HUES48 (cell line): ENCODE measurements around the gene GRM5.

Source experiments
- H3K27ac ChIP-seq: one replicate; pipeline ENCODE4 v1.7.0; 2013; ENCODE audit warnings: low read depth, low read length, inconsistent platforms
- H3K27me3 ChIP-seq: 2 replicates; pipeline ENCODE4 v1.6.1; 2013; ENCODE audit warnings: mild to moderate bottlenecking, low read length; ENCODE audit not compliant: control insufficient read depth, insufficient read depth
- H3K36me3 ChIP-seq: 2 replicates; pipeline ENCODE4 v1.6.1; 2013; ENCODE audit warnings: low read length; ENCODE audit not compliant: control insufficient read depth, insufficient read depth
- H3K4me1 ChIP-seq: 2 replicates; pipeline ENCODE4 v1.6.1; 2013; ENCODE audit warnings: mild to moderate bottlenecking, low read length; ENCODE audit not compliant: control insufficient read depth, insufficient read depth
- H3K4me3 ChIP-seq: 2 replicates; pipeline ENCODE4 v1.5.1; 2013; ENCODE audit warnings: mild to moderate bottlenecking, low read depth, low read length
- H3K9ac ChIP-seq: 2 replicates; pipeline ENCODE4 v1.6.1; 2013; ENCODE audit warnings: mild to moderate bottlenecking, low read depth, low read length, moderate library complexity
- H3K9me3 ChIP-seq: 2 replicates; pipeline ENCODE4 v1.6.1; 2013; ENCODE audit warnings: low read length; ENCODE audit not compliant: control insufficient read depth, insufficient read depth

GRM5 gene

DNA sequence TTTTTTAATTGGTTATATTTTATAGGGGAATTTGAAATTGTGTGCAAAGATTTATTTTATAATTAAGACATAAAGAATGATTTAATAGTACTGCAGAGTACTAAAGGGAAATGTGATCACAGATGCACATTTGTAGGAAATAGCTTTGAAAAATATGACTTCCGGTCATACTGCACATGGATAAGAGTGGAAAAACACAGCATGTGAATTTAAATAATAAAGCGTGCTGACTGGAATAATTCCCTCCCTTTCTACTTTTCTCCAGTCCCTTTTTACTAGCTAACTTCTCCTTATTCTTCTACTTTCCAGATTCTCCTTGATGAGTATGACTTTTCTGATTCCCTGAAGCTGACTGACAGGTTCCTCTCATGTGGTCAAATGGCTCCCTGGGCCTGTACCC, 489.9 kb downstream of the GRM5 start:
- H3K27me3 ChIP-seq, result no peaks in the 10 kb centered on the region
- H3K9me3 ChIP-seq, result no peaks in the 10 kb centered on the region
- H3K36me3 ChIP-seq, result no peaks in the 10 kb centered on the region
- no peaks in the 10 kb centered on the region for H3K4me1 ChIP-seq
- no peak overlapping the region for H3K4me3 ChIP-seq
- no peak overlapping the region for H3K27ac ChIP-seq
- H3K9ac ChIP-seq, result no peak overlapping the region

- no peak overlapping the region for H3K9ac ChIP-seq
- H3K27ac ChIP-seq, result no peak overlapping the region
- no peaks in the 10 kb centered on the region for H3K9me3 ChIP-seq
- H3K36me3 ChIP-seq, result no peaks in the 10 kb centered on the region
- no peak overlapping the region for H3K4me3 ChIP-seq
- peaks cover 9% of the 10 kb centered on the region; the same call in 1 of the 2 replicates for H3K4me1 ChIP-seq
- H3K27me3 ChIP-seq, result no peaks in the 10 kb centered on the region
These were observed 496.4 kb downstream of the GRM5 start for GRCh38 chr11:88569342-88569741.

DNA sequence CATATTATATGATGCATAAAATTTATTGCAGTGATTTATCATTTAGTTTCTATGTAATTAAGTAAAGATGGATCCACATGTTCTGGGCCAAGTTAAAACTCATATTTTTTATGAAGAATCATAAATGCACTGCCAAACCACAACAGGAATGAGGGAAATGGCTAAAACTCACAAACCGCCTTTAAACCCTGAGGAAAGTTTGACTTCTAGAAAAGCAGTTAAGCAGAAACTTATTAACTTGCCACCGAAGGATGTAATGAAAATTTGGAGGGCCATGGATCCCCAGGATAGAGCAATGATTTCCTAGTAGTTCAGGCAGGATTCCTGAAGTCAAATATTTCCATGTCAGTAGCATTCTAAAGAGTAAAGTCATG, 510.0 kb downstream of the GRM5 start:
- Histone ChIP-seq H3K27me3 (no peaks in the 10 kb centered on the region), H3K4me3 (no peak overlapping the region), H3K4me1 (peaks cover 9% of the 10 kb centered on the region), H3K36me3 (no peaks in the 10 kb centered on the region), H3K27ac (no peak overlapping the region), H3K9ac (no peak overlapping the region), H3K9me3 (no peaks in the 10 kb centered on the region)

DNA sequence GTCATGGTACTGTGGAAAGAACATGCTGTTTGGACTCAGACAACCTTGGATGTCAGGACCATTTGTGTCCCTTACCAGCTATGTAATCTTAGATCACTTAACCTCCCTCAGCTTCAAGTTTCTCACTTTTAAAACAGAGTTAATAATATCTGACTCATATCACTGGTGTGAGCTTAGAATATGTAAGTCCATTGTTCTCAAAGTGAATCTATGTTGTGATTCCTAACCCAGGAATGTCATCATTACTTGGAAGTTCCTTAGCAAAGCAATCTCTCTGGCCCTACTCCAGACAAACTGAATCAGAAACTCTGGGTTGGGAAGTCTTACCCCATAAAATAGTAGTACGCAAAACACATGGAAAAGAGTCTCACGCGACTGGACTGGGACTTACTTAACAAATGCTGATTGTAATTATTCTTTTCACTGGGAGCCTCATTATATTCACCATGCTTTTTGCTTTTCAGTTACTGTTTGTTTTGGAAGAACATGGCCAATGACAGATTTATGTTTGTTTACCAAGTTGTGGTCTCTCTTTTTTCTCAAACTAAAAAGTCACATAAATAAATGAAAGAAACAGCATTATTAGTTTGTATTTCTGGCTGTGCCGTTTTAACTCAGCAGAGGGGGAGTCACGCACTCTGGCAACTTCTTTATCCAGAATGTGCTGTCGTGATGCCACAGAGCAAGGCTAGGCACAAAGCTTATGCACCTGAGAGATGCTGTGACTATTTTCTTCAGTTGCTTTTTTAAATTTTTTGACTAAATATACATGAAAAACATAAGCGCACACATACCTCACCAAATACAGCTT, 510.6 kb downstream of the GRM5 start:
- no peak overlapping the region for H3K27ac ChIP-seq
- no peaks in the 10 kb centered on the region for H3K27me3 ChIP-seq
- H3K9me3 ChIP-seq, result no peaks in the 10 kb centered on the region
- H3K9ac ChIP-seq, result no peak overlapping the region
- no peak overlapping the region for H3K4me3 ChIP-seq
- H3K4me1 ChIP-seq, result peaks cover 9% of the 10 kb centered on the region
- no peaks in the 10 kb centered on the region for H3K36me3 ChIP-seq

GRCh38 chr11:88553204-88553603, 512.6 kb downstream of the GRM5 start:
- Histone ChIP-seq H3K27me3 (no peaks in the 10 kb centered on the region), H3K27ac (no peak overlapping the region), H3K4me3 (no peak overlapping the region), H3K9me3 (no peaks in the 10 kb centered on the region), H3K9ac (no peak overlapping the region), H3K36me3 (no peaks in the 10 kb centered on the region), H3K4me1 (peaks cover 9% of the 10 kb centered on the region)

DNA sequence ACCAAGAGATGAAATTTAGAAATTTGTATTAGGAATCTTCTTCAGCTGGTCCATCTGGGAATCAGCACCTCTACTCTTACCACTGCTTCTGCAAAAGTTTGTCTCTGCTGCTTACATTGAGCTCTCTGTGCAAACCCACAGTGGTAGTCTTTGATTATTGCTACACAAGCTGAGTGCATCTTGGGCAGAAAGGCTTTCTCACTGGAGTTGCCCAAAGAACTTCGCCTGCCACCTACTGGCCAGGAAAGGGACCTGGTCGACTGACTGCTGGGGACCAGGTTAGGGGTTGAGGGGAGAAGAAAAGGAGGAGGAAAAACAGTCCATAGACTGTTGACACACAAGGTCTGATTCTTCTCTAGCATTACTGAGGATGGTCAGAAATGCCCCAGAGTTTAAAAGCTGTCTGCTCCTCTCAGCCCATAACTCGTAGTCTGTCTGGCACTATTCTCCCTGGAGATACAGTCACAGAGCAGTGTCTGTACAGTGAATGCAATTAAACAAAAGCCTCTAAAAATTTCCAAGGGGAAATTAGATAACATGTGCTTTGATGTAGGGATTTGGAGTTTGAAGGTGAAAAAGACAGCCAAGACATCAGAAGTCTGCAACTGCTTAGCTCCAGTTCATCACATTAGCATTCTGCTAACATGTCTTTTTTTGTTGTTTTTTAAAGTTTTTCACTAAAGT, 513.3 kb downstream of the GRM5 start:
- Histone ChIP-seq H3K27me3 (no peaks in the 10 kb centered on the region), H3K4me3 (no peak overlapping the region), H3K36me3 (no peaks in the 10 kb centered on the region), H3K4me1 (peaks cover 9% of the 10 kb centered on the region), H3K9me3 (no peaks in the 10 kb centered on the region), H3K9ac (no peak overlapping the region), H3K27ac (no peak overlapping the region)

DNA sequence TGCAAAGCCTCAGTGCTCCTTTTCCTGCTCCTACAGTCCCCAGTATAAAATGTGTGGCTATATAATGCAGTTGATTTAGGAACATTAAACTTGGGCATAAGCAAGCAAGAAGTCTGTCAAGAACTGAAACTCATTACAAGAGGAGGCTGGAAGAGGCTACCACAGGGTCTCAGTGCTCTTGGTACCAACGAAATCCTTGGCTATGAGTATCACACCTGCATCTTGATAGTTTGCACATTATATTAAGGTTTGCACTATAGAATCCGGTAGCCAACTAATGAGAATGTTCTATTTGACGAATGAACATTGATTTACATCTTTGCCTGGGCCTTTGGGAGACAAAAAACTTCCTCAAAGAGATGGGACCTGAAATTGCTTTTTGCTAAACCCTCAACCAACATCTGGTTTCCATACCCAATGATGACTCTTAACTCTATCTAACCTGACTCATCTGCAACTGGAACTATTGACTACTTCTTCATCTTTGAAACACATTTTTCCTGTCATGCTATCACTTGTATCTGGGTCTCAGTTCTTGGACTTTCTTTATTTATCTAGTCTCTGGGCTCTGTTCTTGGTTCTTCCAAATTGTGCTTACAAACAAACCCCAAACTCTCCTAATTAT, 521.0 kb downstream of the GRM5 start:
- Histone ChIP-seq H3K9ac (no peak overlapping the region), H3K27ac (no peak overlapping the region), H3K4me1 (no peaks in the 10 kb centered on the region), H3K27me3 (no peaks in the 10 kb centered on the region), H3K9me3 (no peaks in the 10 kb centered on the region), H3K36me3 (no peaks in the 10 kb centered on the region), H3K4me3 (no peak overlapping the region)

GRCh38 chr11:88543902-88544655, 521.7 kb downstream of the GRM5 start:
- Histone ChIP-seq H3K4me1 (no peaks in the 10 kb centered on the region), H3K9ac (no peak overlapping the region), H3K27me3 (no peaks in the 10 kb centered on the region), H3K27ac (no peak overlapping the region), H3K9me3 (no peaks in the 10 kb centered on the region), H3K4me3 (no peak overlapping the region), H3K36me3 (no peaks in the 10 kb centered on the region)

- Histone ChIP-seq H3K9me3 (no peaks in the 10 kb centered on the region), H3K36me3 (no peaks in the 10 kb centered on the region), H3K27me3 (no peaks in the 10 kb centered on the region), H3K4me1 (0 out of 2 replicates have a peak, but pooled peaks cover 2% of the 10 kb centered on the region), H3K4me3 (no peak overlapping the region), H3K9ac (no peak overlapping the region), H3K27ac (no peak overlapping the region)
These were observed 524.8 kb downstream of the GRM5 start for GRCh38 chr11:88541006-88541405.

GRCh38 chr11:88538098-88538497, 527.7 kb downstream of the GRM5 start:
- no peak overlapping the region for H3K4me3 ChIP-seq
- no peaks in the 10 kb centered on the region for H3K36me3 ChIP-seq
- H3K27me3 ChIP-seq, result no peaks in the 10 kb centered on the region
- H3K4me1 ChIP-seq, result 0 out of 2 replicates have a peak, but pooled peaks cover 2% of the 10 kb centered on the region
- H3K9me3 ChIP-seq, result no peaks in the 10 kb centered on the region
- no peak overlapping the region for H3K9ac ChIP-seq
- no peak overlapping the region for H3K27ac ChIP-seq
